ENCODE data around the gene PTPRQ. TPM values are rescaled to one million over a fixed set of nuclear protein-coding genes. Genes with fewer than 3 reads are reported as not detected.
"Not testable (repeated sequence)": the region's sequence is repeated elsewhere in the genome, so short reads cannot be mapped to it uniquely, and the experiment has no call there.

PTPRQ gene
- total RNA-seq, 1 experiment from 2014 or later: not detected

DNA sequence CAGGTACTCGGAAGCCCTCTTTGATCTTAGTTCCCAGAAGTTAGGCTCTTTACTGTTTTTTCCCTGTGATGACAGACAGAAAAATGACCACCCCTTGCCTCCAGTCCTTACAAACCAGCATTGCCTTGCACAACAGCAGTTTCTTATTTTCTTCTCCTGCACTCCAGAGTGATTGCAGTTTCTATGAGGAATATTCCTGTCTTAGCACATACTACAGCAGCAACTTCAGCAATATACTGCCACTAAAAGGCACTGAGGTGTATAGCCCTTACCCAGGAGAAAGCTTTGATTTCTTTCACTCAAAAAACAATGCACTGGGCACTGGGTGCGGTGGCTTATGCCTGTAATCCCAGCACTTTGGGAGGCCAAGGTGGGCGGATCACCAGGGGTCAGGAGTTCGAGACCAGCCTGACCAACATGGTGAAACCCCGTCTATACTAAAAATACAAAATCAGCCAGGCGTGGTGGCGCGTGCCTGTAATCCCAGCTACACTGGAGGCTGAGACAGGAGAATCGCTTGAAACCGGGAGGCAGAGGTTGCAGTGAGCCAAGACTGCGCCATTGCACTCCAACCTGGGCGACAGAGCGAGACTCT is 232.1 kb downstream of the PTPRQ start:
- H3K36me3 ChIP-seq (ENCODE audit: insufficient read depth, low read length); H3K27ac ChIP-seq (ENCODE audit: low read length); DNase-seq; H3K79me2 ChIP-seq (ENCODE audit: low read length); H3K4me3 ChIP-seq (ENCODE audit: low read length); H3K4me1 ChIP-seq (ENCODE audit: low read length); H3K4me2 ChIP-seq (ENCODE audit: low read depth, low read length, poor library complexity, severe bottlenecking); H2AFZ ChIP-seq (ENCODE audit: low read length); H3K9me2 ChIP-seq (replicated peaks; ENCODE audit: insufficient read depth, low read length); H3K27me3 ChIP-seq (ENCODE audit: low read length); H3K9ac ChIP-seq (ENCODE audit: low read length); H4K20me1 ChIP-seq (ENCODE audit: insufficient read depth, low read depth, low read length); H3K9me3 ChIP-seq (ENCODE audit: low read length): not testable (repeated sequence)

DNA sequence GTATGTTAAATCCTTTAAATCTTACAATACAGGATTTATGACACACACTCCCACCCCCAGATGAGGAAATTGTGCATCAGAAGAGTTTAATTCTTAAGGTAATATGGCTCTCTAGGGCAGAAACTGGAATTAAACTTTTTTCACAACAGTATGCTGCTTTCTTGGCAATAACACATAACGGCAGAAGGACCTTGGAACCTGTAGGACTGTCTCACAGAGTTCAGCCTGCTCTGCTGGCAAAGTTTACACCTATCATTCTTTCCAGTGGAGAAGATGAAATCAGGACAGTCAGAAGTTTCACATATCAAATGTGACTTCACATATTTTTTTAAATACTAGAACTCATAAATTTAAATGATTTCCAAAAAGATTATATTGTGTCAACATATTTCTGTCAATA is 232.8 kb downstream of the PTPRQ start:
- no peaks in the 10 kb centered on the region for H3K9me3 ChIP-seq (ENCODE audit: low read length)
- H2AFZ ChIP-seq (ENCODE audit: low read length): no peak overlapping the region
- no peak overlapping the region for H3K9ac ChIP-seq (ENCODE audit: low read length)
- H3K4me2 ChIP-seq (ENCODE audit: low read depth, low read length, poor library complexity, severe bottlenecking): no peak overlapping the region
- H3K9me2 ChIP-seq (replicated peaks; ENCODE audit: insufficient read depth, low read length): no peaks in the 10 kb centered on the region
- no peaks in the 10 kb centered on the region for H3K27me3 ChIP-seq (ENCODE audit: low read length)
- no peaks in the 10 kb centered on the region for H3K79me2 ChIP-seq (ENCODE audit: low read length)
- DNase-seq: no peak
- no peaks in the 10 kb centered on the region for H4K20me1 ChIP-seq (ENCODE audit: insufficient read depth, low read depth, low read length)
- no peaks in the 10 kb centered on the region for H3K4me1 ChIP-seq (ENCODE audit: low read length)
- H3K27ac ChIP-seq (ENCODE audit: low read length): no peak overlapping the region
- no peaks in the 10 kb centered on the region for H3K36me3 ChIP-seq (ENCODE audit: insufficient read depth, low read length)
- H3K4me3 ChIP-seq (ENCODE audit: low read length): no peak overlapping the region

DNA sequence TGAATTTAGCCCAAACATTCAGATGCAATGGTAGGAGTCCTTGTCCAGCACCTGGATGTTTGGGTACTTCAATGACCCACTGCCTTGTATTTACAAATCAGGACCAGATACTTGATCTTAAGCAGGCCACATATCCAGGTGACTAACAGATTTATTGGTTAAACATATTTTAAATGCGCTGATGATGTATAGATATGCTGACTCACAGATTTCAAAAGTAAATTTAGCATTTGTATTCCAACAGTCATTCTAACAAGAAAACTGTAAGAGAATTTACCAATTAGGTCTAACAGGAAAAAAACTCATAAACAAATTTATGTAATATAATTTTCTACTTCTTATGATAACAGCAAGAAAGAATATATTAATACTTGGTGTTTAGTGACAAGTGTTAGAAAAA is 234.0 kb downstream of the PTPRQ start:
- H3K9me3 ChIP-seq (ENCODE audit: low read length): no peaks in the 10 kb centered on the region
- H3K4me3 ChIP-seq (ENCODE audit: low read length): no peak overlapping the region
- no peaks in the 10 kb centered on the region for H3K4me1 ChIP-seq (ENCODE audit: low read length)
- DNase-seq: no peak
- H3K36me3 ChIP-seq (ENCODE audit: insufficient read depth, low read length): no peaks in the 10 kb centered on the region
- no peaks in the 10 kb centered on the region for H3K79me2 ChIP-seq (ENCODE audit: low read length)
- no peak overlapping the region for H3K9ac ChIP-seq (ENCODE audit: low read length)
- H2AFZ ChIP-seq (ENCODE audit: low read length): no peak overlapping the region
- H3K27me3 ChIP-seq (ENCODE audit: low read length): no peaks in the 10 kb centered on the region
- no peak overlapping the region for H3K27ac ChIP-seq (ENCODE audit: low read length)
- no peaks in the 10 kb centered on the region for H3K9me2 ChIP-seq (replicated peaks; ENCODE audit: insufficient read depth, low read length)
- no peaks in the 10 kb centered on the region for H4K20me1 ChIP-seq (ENCODE audit: insufficient read depth, low read depth, low read length)
- no peak overlapping the region for H3K4me2 ChIP-seq (ENCODE audit: low read depth, low read length, poor library complexity, severe bottlenecking)

DNA sequence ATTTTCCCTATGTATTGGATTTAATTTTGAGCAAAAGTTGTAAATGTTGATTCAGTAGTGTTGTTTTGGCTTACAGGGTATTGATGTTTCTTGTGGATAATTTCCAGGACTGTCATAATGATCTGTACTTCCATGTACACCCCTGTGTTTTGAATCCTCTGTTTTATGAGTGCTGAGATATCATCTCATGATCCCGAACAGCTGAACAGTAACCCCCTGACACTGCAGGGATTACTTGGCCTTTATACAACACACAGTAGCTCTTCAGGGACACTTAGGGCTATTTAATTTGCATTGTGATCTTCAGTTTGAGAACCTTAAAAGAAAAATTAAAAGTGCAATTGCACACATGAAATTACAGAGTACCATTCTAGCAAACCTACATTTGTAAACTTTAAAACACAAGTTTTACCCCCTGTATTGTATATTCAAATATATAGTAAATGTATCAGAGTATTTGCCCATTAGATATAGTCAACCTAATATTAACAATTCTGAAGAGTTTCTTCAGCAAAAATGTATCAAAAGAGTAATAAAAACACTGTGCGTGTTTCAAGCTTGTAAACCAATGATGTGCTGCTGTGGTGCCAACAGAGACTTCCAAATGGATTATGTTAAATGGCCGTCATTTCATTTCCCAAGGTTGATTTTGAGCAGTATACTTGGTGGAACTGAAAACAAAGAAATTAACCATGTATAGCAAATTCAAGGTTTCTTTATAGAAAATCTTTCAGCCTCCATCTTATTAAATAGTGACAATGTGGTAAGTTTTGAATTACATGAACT is 235.5 kb downstream of the PTPRQ start:
- Histone ChIP-seq H3K4me1 (ENCODE audit: low read length) (no peaks in the 10 kb centered on the region), H3K9ac (ENCODE audit: low read length) (no peak overlapping the region), H3K79me2 (ENCODE audit: low read length) (no peaks in the 10 kb centered on the region), H3K27ac (ENCODE audit: low read length) (no peak overlapping the region), H3K9me2 (replicated peaks; ENCODE audit: insufficient read depth, low read length) (no peaks in the 10 kb centered on the region), H2AFZ (ENCODE audit: low read length) (no peak overlapping the region), H3K27me3 (ENCODE audit: low read length) (no peaks in the 10 kb centered on the region), H3K9me3 (ENCODE audit: low read length) (no peaks in the 10 kb centered on the region), H3K4me2 (ENCODE audit: low read depth, low read length, poor library complexity, severe bottlenecking) (no peak overlapping the region), H3K36me3 (ENCODE audit: insufficient read depth, low read length) (no peaks in the 10 kb centered on the region), H3K4me3 (ENCODE audit: low read length) (no peak overlapping the region), H4K20me1 (ENCODE audit: insufficient read depth, low read depth, low read length) (no peaks in the 10 kb centered on the region)
- DNase-seq: no peak

DNA sequence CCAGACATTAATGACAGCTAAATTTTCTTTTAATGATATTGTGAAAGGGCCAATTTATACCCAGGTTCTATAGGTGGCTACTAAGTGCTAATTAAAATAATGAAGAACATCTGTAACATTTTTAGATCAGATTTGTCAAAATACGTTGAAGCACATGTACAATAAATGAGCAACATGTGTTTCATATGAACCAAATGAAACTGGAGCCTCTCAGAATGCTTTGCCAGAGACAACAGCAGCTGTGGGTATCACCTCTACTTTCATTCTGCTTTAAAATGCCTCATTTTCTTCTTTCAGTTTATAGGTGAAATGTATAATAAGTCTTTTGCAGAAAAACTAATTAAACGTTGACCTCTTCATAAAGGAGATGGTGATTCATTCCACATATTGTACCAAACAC is 237.3 kb downstream of the PTPRQ start:
- H3K4me1 ChIP-seq (ENCODE audit: low read length): no peaks in the 10 kb centered on the region
- no peaks in the 10 kb centered on the region for H3K9me3 ChIP-seq (ENCODE audit: low read length)
- no peaks in the 10 kb centered on the region for H3K79me2 ChIP-seq (ENCODE audit: low read length)
- H3K4me3 ChIP-seq (ENCODE audit: low read length): no peak overlapping the region
- no peak overlapping the region for H3K4me2 ChIP-seq (ENCODE audit: low read depth, low read length, poor library complexity, severe bottlenecking)
- no peak overlapping the region for H3K9ac ChIP-seq (ENCODE audit: low read length)
- no peak overlapping the region for H2AFZ ChIP-seq (ENCODE audit: low read length)
- no peaks in the 10 kb centered on the region for H4K20me1 ChIP-seq (ENCODE audit: insufficient read depth, low read depth, low read length)
- H3K27me3 ChIP-seq (ENCODE audit: low read length): no peaks in the 10 kb centered on the region
- H3K27ac ChIP-seq (ENCODE audit: low read length): no peak overlapping the region
- no peaks in the 10 kb centered on the region for H3K9me2 ChIP-seq (replicated peaks; ENCODE audit: insufficient read depth, low read length)
- no peaks in the 10 kb centered on the region for H3K36me3 ChIP-seq (ENCODE audit: insufficient read depth, low read length)
- no peak for DNase-seq

DNA sequence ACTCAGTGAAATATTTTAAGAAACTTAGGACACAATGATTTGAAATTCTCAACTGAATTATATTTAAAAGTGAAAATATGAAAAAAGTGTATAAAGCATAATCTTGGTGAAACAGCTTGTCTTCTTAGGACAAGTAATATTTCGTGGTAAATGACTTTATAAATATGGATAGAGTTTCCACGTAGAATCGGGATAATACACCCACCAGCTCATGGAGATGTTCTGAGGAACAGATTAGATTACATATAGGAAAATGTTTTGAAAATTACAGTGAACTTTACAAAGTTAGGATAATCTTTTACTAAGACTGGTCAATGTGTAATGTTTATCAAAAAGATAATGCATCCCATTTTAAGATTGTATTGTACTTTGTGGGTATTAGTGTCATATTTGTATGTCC is 237.8 kb downstream of the PTPRQ start:
- Histone ChIP-seq H3K27ac (ENCODE audit: low read length) (no peak overlapping the region), H3K9me3 (ENCODE audit: low read length) (no peaks in the 10 kb centered on the region), H3K79me2 (ENCODE audit: low read length) (no peaks in the 10 kb centered on the region), H3K27me3 (ENCODE audit: low read length) (no peaks in the 10 kb centered on the region), H3K4me3 (ENCODE audit: low read length) (no peak overlapping the region), H3K9me2 (replicated peaks; ENCODE audit: insufficient read depth, low read length) (no peaks in the 10 kb centered on the region), H3K36me3 (ENCODE audit: insufficient read depth, low read length) (no peaks in the 10 kb centered on the region), H3K4me2 (ENCODE audit: low read depth, low read length, poor library complexity, severe bottlenecking) (no peak overlapping the region), H2AFZ (ENCODE audit: low read length) (no peak overlapping the region), H3K4me1 (ENCODE audit: low read length) (no peaks in the 10 kb centered on the region), H4K20me1 (ENCODE audit: insufficient read depth, low read depth, low read length) (no peaks in the 10 kb centered on the region), H3K9ac (ENCODE audit: low read length) (no peak overlapping the region)
- DNase-seq: no peak

DNA sequence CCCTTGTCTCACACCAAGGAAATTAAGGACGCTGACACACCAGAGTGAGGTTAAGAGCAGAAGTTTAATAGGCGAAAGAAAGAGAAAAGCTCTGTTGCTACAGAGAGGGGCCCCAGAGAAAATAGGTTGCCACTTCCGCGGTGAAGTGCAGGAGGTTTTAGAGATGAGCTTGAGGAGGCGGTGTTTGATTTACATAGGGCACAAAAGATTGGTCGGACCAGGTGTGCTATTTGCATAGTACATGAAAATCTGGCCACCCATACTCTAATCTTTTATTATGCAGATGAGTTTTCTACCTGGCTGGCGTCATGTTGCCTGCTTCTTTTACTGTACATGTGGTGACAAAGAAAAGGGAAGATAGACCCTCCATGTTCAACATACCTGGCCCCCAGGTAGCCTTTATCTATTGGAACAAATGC is 240.1 kb downstream of the PTPRQ start:
- H3K27me3 ChIP-seq (ENCODE audit: low read length): no peaks in the 10 kb centered on the region
- no peak overlapping the region for H2AFZ ChIP-seq (ENCODE audit: low read length)
- H3K36me3 ChIP-seq (ENCODE audit: insufficient read depth, low read length): no peaks in the 10 kb centered on the region
- H3K9me3 ChIP-seq (ENCODE audit: low read length): no peaks in the 10 kb centered on the region
- no peak overlapping the region for H3K4me3 ChIP-seq (ENCODE audit: low read length)
- no peak overlapping the region for H3K27ac ChIP-seq (ENCODE audit: low read length)
- no peaks in the 10 kb centered on the region for H3K4me1 ChIP-seq (ENCODE audit: low read length)
- no peaks in the 10 kb centered on the region for H3K9me2 ChIP-seq (replicated peaks; ENCODE audit: insufficient read depth, low read length)
- DNase-seq: no peak
- H3K9ac ChIP-seq (ENCODE audit: low read length): no peak overlapping the region
- H4K20me1 ChIP-seq (ENCODE audit: insufficient read depth, low read depth, low read length): no peaks in the 10 kb centered on the region
- no peaks in the 10 kb centered on the region for H3K79me2 ChIP-seq (ENCODE audit: low read length)
- H3K4me2 ChIP-seq (ENCODE audit: low read depth, low read length, poor library complexity, severe bottlenecking): no peak overlapping the region

DNA sequence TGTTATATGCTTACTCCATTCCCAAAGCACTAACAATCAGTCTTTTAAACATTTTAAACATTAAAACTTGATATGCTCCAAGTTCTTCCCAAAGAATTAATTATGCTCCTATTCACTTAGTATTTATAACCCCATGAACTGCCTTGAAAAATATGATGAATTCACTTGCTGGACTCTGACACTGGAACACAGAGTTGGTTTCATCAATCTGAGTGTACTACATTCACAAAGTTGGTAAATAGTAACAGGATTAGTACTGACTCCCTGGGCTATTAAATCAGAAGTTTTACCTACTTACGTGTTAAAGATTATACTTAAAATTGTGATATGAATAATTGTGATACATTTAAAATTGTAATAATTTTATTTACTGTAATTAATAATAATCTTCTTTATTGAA is 246.1 kb downstream of the PTPRQ start:
- DNase-seq: no peak
- no peaks in the 10 kb centered on the region for H4K20me1 ChIP-seq (ENCODE audit: insufficient read depth, low read depth, low read length)
- no peaks in the 10 kb centered on the region for H3K9me2 ChIP-seq (replicated peaks; ENCODE audit: insufficient read depth, low read length)
- no peaks in the 10 kb centered on the region for H3K79me2 ChIP-seq (ENCODE audit: low read length)
- no peaks in the 10 kb centered on the region for H3K36me3 ChIP-seq (ENCODE audit: insufficient read depth, low read length)
- H3K4me2 ChIP-seq (ENCODE audit: low read depth, low read length, poor library complexity, severe bottlenecking): no peak overlapping the region
- H3K27ac ChIP-seq (ENCODE audit: low read length): no peak overlapping the region
- no peak overlapping the region for H2AFZ ChIP-seq (ENCODE audit: low read length)
- H3K4me3 ChIP-seq (ENCODE audit: low read length): no peak overlapping the region
- H3K9ac ChIP-seq (ENCODE audit: low read length): no peak overlapping the region
- H3K9me3 ChIP-seq (ENCODE audit: low read length): no peaks in the 10 kb centered on the region
- H3K4me1 ChIP-seq (ENCODE audit: low read length): no peaks in the 10 kb centered on the region
- H3K27me3 ChIP-seq (ENCODE audit: low read length): no peaks in the 10 kb centered on the region

All from Karpas-422 (cell line).